GM19238 (cell line): ENCODE data around the gene JAG2.

Experiments used
- DNase-seq: peaks from one replicate; pipeline ENCODE4 v3.0.0; 2011; ENCODE audit warnings: low spot score; ENCODE audit not compliant: insufficient read length

Gene JAG2

GRCh38 chr14:105168496-105168978 is at the start of gene JAG2:
JAG2 (minus strand) TSS chr14:105168776; CDS start chr14:105168420, 356 bp downstream.
- peak; percentile 49 for DNase-seq

GRCh38 chr14:105217774-105218173 is 49.2 kb upstream of the JAG2 start:
- DNase-seq = no peak

GRCh38 chr14:105216490-105217247 is 48.1 kb upstream of the JAG2 start:
- no peak for DNase-seq

- DNase-seq = no peak
These were observed 47.0 kb upstream of the JAG2 start for GRCh38 chr14:105215602-105216001.

- DNase-seq = no peak
These were observed 45.8 kb upstream of the JAG2 start for GRCh38 chr14:105214324-105214915.

- no peak for DNase-seq
These were observed 44.8 kb upstream of the JAG2 start for GRCh38 chr14:105213361-105213760.

- DNase-seq = no peak
These were observed 44.1 kb upstream of the JAG2 start for GRCh38 chr14:105212541-105213300.

GRCh38 chr14:105211758-105212089 is 43.1 kb upstream of the JAG2 start:
- DNase-seq = no peak

- DNase-seq = no peak
These were observed 42.6 kb upstream of the JAG2 start for GRCh38 chr14:105211086-105211757.

- no peak for DNase-seq
These were observed 41.9 kb upstream of the JAG2 start for GRCh38 chr14:105210266-105211025.

- no peak for DNase-seq
These were observed 41.1 kb upstream of the JAG2 start for GRCh38 chr14:105209646-105210045.

- DNase-seq = no peak
These were observed 40.5 kb upstream of the JAG2 start for GRCh38 chr14:105209091-105209490.

GRCh38 chr14:105208738-105209075 is 40.1 kb upstream of the JAG2 start:
- no peak for DNase-seq

GRCh38 chr14:105207996-105208737 is 39.6 kb upstream of the JAG2 start:
- DNase-seq = no peak

- no peak for DNase-seq
These were observed 38.9 kb upstream of the JAG2 start for GRCh38 chr14:105207460-105207901.

- no peak for DNase-seq
These were observed 38.3 kb upstream of the JAG2 start for GRCh38 chr14:105206873-105207272.

GRCh38 chr14:105205673-105206208 is 37.2 kb upstream of the JAG2 start:
- no peak for DNase-seq

GRCh38 chr14:105204931-105205672 is 36.5 kb upstream of the JAG2 start:
- DNase-seq = no peak

- no peak for DNase-seq
These were observed 35.8 kb upstream of the JAG2 start for GRCh38 chr14:105204206-105204930.
